Esophagus squamous epithelium (tissue), 4 donors: ENCODE results near the gene ATP5PD.

Experiments used
- POLR2A ChIP-seq, 4 donors: fragments of 450-650 bp; IDR thresholded peaks; one replicate each; pipeline ENCODE4 v1.6.1; 2017; ENCODE audit warnings: antibody characterized with exemption in 4 of 4, mild to moderate bottlenecking in 4 of 4, moderate library complexity in 3 of 4
- TF ChIP-seq, protein P1 (sequence below), 6 experiments: fragments of 450-650 bp in 4 of 6; fragments of 200-600 bp in 2 of 6; sonication (generic) in 2 of 6; IDR thresholded peaks; one replicate each; pipeline ENCODE4 v1.5.1; 2016 to 2019; ENCODE audit warnings: antibody characterized with exemption in 6 of 6, mild to moderate bottlenecking in 4 of 6, moderate library complexity in 4 of 6

DNA sequence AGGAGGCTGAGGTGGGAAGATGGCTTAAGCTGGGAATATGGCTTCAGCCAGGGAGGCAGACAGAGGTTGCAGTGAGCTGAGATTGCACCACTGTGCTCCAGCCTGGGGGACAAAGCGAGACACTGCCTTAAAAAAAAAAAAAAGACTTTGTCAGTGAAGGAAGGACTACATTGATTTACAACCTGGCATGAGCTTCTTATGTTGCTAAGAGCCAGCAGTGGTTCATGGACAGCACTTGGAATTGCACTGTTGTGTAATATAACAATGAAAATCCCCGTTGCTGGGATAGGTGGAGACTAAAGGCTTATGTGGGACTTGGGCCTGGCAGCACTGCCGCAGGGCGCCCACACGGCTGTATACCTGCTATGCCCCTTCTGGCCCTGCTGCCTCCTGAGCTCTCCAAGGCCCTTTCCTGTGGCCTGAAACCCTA lies 26.9 kb upstream of the ATP5PD start:
- TF ChIP-seq, protein P1, sequence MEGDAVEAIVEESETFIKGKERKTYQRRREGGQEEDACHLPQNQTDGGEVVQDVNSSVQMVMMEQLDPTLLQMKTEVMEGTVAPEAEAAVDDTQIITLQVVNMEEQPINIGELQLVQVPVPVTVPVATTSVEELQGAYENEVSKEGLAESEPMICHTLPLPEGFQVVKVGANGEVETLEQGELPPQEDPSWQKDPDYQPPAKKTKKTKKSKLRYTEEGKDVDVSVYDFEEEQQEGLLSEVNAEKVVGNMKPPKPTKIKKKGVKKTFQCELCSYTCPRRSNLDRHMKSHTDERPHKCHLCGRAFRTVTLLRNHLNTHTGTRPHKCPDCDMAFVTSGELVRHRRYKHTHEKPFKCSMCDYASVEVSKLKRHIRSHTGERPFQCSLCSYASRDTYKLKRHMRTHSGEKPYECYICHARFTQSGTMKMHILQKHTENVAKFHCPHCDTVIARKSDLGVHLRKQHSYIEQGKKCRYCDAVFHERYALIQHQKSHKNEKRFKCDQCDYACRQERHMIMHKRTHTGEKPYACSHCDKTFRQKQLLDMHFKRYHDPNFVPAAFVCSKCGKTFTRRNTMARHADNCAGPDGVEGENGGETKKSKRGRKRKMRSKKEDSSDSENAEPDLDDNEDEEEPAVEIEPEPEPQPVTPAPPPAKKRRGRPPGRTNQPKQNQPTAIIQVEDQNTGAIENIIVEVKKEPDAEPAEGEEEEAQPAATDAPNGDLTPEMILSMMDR (IDR thresholded peaks at IDR 0.05), result no peak
- no peak for TF ChIP-seq POLR2A (IDR thresholded peaks at IDR 0.05)
